Suprapubic skin (tissue), 4 donors: ENCODE data around the gene CAND1.

Experiments
- POLR2A ChIP-seq, 2 donors: fragments of 450-650 bp; IDR thresholded peaks; one replicate each; pipeline ENCODE4 v1.6.1; 2017; ENCODE audit warnings: antibody characterized with exemption in 2 of 2, mild to moderate bottlenecking in 2 of 2, moderate library complexity in 2 of 2
- POLR2AphosphoS5 ChIP-seq, 3 donors: sonication (generic); formaldehyde crosslinking; IDR thresholded peaks; one replicate each; pipeline ENCODE4 v1.6.1; 2017; ENCODE audit warnings: antibody characterized with exemption in 3 of 3

DNA sequence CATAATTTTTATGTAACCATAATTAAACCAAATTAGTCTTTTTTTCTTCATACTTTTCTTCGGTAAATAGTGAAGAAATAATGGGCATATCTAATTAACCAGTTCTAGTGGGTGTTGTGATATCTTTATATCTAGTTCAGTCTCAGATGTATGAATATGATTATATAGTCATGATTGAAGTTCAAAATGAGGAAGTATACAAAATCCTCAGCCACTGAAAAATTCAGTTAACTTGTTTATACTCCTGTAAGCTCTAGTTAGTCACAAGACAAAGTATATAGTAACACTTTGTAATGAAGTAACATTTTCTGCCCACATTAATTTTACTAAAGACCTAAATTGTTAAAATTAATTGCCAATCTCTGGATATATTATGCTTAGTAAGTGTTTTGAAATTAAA lies 46.5 kb downstream of the CAND1 start:
- TF ChIP-seq POLR2AphosphoS5 (IDR thresholded peaks at IDR 0.05), result no peak
- no peak for TF ChIP-seq POLR2A (IDR thresholded peaks at IDR 0.05)
